H1 (cell line): ENCODE measurements around the gene TYW5.

Experiments
- ATF3 ChIP-seq: IDR thresholded peaks from 2 replicates; pipeline ENCODE4 v1.6.1; 2011; ENCODE audit warnings: low read depth, mild to moderate bottlenecking, low read length; ENCODE audit not compliant: insufficient read depth
- CTCF ChIP-seq, 3 experiments: IDR thresholded peaks; 1 replicate in 2 of 3; 2 replicates in 1 of 3; pipeline versions ENCODE4 v1.5.1 to v1.6.1; 2011; ENCODE audit warnings: low read length in 3 of 3, mild to moderate bottlenecking in 3 of 3, inconsistent platforms in 2 of 3, low read depth in 1 of 3, moderate library complexity in 1 of 3; ENCODE audit not compliant: insufficient read depth in 1 of 3; ENCODE audit errors: control extremely low read depth in 1 of 3
- POLR2A ChIP-seq, 2 experiments: IDR thresholded peaks; 1 replicate in 1 of 2; 2 replicates in 1 of 2; pipeline ENCODE4 v1.6.1; 2011; ENCODE audit warnings: low read depth in 2 of 2, low read length in 2 of 2, mild to moderate bottlenecking in 2 of 2; ENCODE audit errors: control extremely low read depth in 1 of 2
- RAD21 ChIP-seq, 2 experiments: IDR thresholded peaks in 1 of 2; conservative IDR thresholded peaks in 1 of 2; 2 replicates each; pipeline ENCODE4 v1.6.1; 2011; ENCODE audit warnings: low read depth in 2 of 2, low read length in 2 of 2, improper control_type of control experiment in 1 of 2, inconsistent platforms in 1 of 2, mild to moderate bottlenecking in 1 of 2, moderate library complexity in 1 of 2
- RBBP5 ChIP-seq: IDR thresholded peaks from 2 replicates; pipeline ENCODE4 v1.7.1; 2012; ENCODE audit warnings: low read depth, mild to moderate bottlenecking, inconsistent platforms, low read length, moderate library complexity, borderline replicate concordance
- RFX5 ChIP-seq: IDR thresholded peaks from 2 replicates; pipeline ENCODE4 v1.6.1; 2011; ENCODE audit warnings: low read depth, low read length, improper control_type of control experiment, borderline replicate concordance
- SP1 ChIP-seq: IDR thresholded peaks from 2 replicates; pipeline ENCODE4 v1.6.1; 2011; ENCODE audit warnings: low read depth, low read length
- USF2 ChIP-seq: IDR thresholded peaks from 2 replicates; pipeline ENCODE4 v1.6.1; 2011; ENCODE audit warnings: low read length, improper control_type of control experiment
- ZNF274 ChIP-seq: IDR thresholded peaks from 2 replicates; pipeline ENCODE4 v1.7.0; 2012; ENCODE audit warnings: low read length, borderline replicate concordance; ENCODE audit errors: extremely low read depth

GRCh38 chr2:199951023-199951422, 4.3 kb downstream of the TYW5 start:
- TF ChIP-seq ZNF274: no peak
- TF ChIP-seq RBBP5: no peak
- no peak for TF ChIP-seq SP1
- no peak for TF ChIP-seq USF2
- no peak for TF ChIP-seq RAD21 (IDR thresholded peaks at IDR 0.05 in 1 of 2, conservative IDR thresholded peaks at IDR 0.05 in 1 of 2; ENCODE audit: low read depth in 2 of 2, low read length in 2 of 2)
- no peak for TF ChIP-seq POLR2A (IDR thresholded peaks at IDR 0.05; ENCODE audit: control extremely low read depth in 1 of 2, low read depth in 2 of 2, low read length in 2 of 2)
- no peak for TF ChIP-seq RFX5
- TF ChIP-seq ATF3: no peak
- TF ChIP-seq CTCF (IDR thresholded peaks at IDR 0.05; ENCODE audit: control extremely low read depth in 1 of 3, insufficient read depth in 1 of 3, low read depth in 1 of 3, low read length in 3 of 3): no peak
